ENCODE data around the gene HS6ST3.

Gene HS6ST3

GRCh38 chr13:96751089-96751488 lies 661.2 kb downstream of the HS6ST3 start:
- H3K79me1 ChIP-seq (replicated peaks; ENCODE audit: low read length, poor library complexity, severe bottlenecking): no peaks in the 10 kb centered on the region
- H3K9ac ChIP-seq (ENCODE audit: low read length): no peak overlapping the region
- no peak overlapping the region for H3K23ac ChIP-seq (ENCODE audit: low read length in 2 of 2)
- no peak overlapping the region for H2BK12ac ChIP-seq (ENCODE audit: low read length in 2 of 2)
- H4K8ac ChIP-seq (ENCODE audit: low read length): no peak overlapping the region
- no peak overlapping the region for H2AFZ ChIP-seq (ENCODE audit: low read depth, low read length)
- no peaks in the 10 kb centered on the region for H3K4me1 ChIP-seq (ENCODE audit: control insufficient read depth, insufficient read depth, low read depth, low read length)
- no peak overlapping the region for H3K18ac ChIP-seq (ENCODE audit: low read depth in 1 of 2, low read length in 2 of 2)
- H3K27ac ChIP-seq (ENCODE audit: low read length, poor library complexity, severe bottlenecking): no peak overlapping the region
- no peak overlapping the region for H2BK5ac ChIP-seq (ENCODE audit: low read depth, low read length, poor library complexity, severe bottlenecking)
- no CpG with 5 or more reads among the region's 1 CpG for WGBS
- no peak overlapping the region for H2AK5ac ChIP-seq (ENCODE audit: low read length, severe bottlenecking)
- H3K14ac ChIP-seq (ENCODE audit: low read length in 2 of 2): no peak overlapping the region
- no peak overlapping the region for H2BK15ac ChIP-seq (ENCODE audit: low read depth, poor library complexity, severe bottlenecking)
- no peak for DNase-seq
- no peak overlapping the region for H4K91ac ChIP-seq (ENCODE audit: low read length)
- H3K4ac ChIP-seq (ENCODE audit: low read depth in 1 of 2, low read length in 2 of 2): no peak overlapping the region
- no peaks in the 10 kb centered on the region for H3K27me3 ChIP-seq (ENCODE audit: control insufficient read depth in 1 of 2, insufficient read depth in 1 of 2, low read length in 2 of 2)
- no peaks in the 10 kb centered on the region for H3K36me3 ChIP-seq (ENCODE audit: control insufficient read depth in 1 of 2, insufficient read depth in 2 of 2, low read depth in 1 of 2, low read length in 2 of 2)
- no peak overlapping the region for H3K4me3 ChIP-seq (ENCODE audit: insufficient read depth in 1 of 2, low read depth in 1 of 2, low read length in 2 of 2)
- no peaks in the 10 kb centered on the region for H3K9me3 ChIP-seq (ENCODE audit: control insufficient read depth, low read length)
- no peak overlapping the region for H3K4me2 ChIP-seq (ENCODE audit: low read length, poor library complexity, severe bottlenecking)
- H2BK120ac ChIP-seq (ENCODE audit: low read depth, low read length): no peak overlapping the region

- no peak overlapping the region for H2BK12ac ChIP-seq (ENCODE audit: low read length in 2 of 2)
- no peak overlapping the region for H3K4me3 ChIP-seq (ENCODE audit: insufficient read depth in 1 of 2, low read depth in 1 of 2, low read length in 2 of 2)
- no peaks in the 10 kb centered on the region for H3K4me1 ChIP-seq (ENCODE audit: control insufficient read depth, insufficient read depth, low read depth, low read length)
- no peak overlapping the region for H3K18ac ChIP-seq (ENCODE audit: low read depth in 1 of 2, low read length in 2 of 2)
- H3K79me1 ChIP-seq (replicated peaks; ENCODE audit: low read length, poor library complexity, severe bottlenecking): no peaks in the 10 kb centered on the region
- no peak overlapping the region for H3K9ac ChIP-seq (ENCODE audit: low read length)
- H3K14ac ChIP-seq (ENCODE audit: low read length in 2 of 2): no peak overlapping the region
- H3K9me3 ChIP-seq (ENCODE audit: control insufficient read depth, low read length): no peaks in the 10 kb centered on the region
- H3K27ac ChIP-seq (ENCODE audit: low read length, poor library complexity, severe bottlenecking): no peak overlapping the region
- no peak overlapping the region for H3K4ac ChIP-seq (ENCODE audit: low read depth in 1 of 2, low read length in 2 of 2)
- no peak overlapping the region for H2BK120ac ChIP-seq (ENCODE audit: low read depth, low read length)
- no peaks in the 10 kb centered on the region for H3K27me3 ChIP-seq (ENCODE audit: control insufficient read depth in 1 of 2, insufficient read depth in 1 of 2, low read length in 2 of 2)
- H2BK15ac ChIP-seq (ENCODE audit: low read depth, poor library complexity, severe bottlenecking): no peak overlapping the region
- H3K4me2 ChIP-seq (ENCODE audit: low read length, poor library complexity, severe bottlenecking): no peak overlapping the region
- no peak overlapping the region for H3K23ac ChIP-seq (ENCODE audit: low read length in 2 of 2)
- no peak overlapping the region for H2BK5ac ChIP-seq (ENCODE audit: low read depth, low read length, poor library complexity, severe bottlenecking)
- H2AK5ac ChIP-seq (ENCODE audit: low read length, severe bottlenecking): no peak overlapping the region
- no peak overlapping the region for H2AFZ ChIP-seq (ENCODE audit: low read depth, low read length)
- H4K91ac ChIP-seq (ENCODE audit: low read length): no peak overlapping the region
- peak; percentile 25 for DNase-seq
- H4K8ac ChIP-seq (ENCODE audit: low read length): no peak overlapping the region
- no peaks in the 10 kb centered on the region for H3K36me3 ChIP-seq (ENCODE audit: control insufficient read depth in 1 of 2, insufficient read depth in 2 of 2, low read depth in 1 of 2, low read length in 2 of 2)
Observed at GRCh38 chr13:96762876-96763275, 673.0 kb downstream of the HS6ST3 start.

GRCh38 chr13:96766306-96766705 lies 676.4 kb downstream of the HS6ST3 start:
- H2AK5ac ChIP-seq (ENCODE audit: low read length, severe bottlenecking): no peak overlapping the region
- H4K91ac ChIP-seq (ENCODE audit: low read length): no peak overlapping the region
- no peaks in the 10 kb centered on the region for H3K36me3 ChIP-seq (ENCODE audit: control insufficient read depth in 1 of 2, insufficient read depth in 2 of 2, low read depth in 1 of 2, low read length in 2 of 2)
- no peak overlapping the region for H2AFZ ChIP-seq (ENCODE audit: low read depth, low read length)
- H3K4me2 ChIP-seq (ENCODE audit: low read length, poor library complexity, severe bottlenecking): no peak overlapping the region
- no peaks in the 10 kb centered on the region for H3K4me1 ChIP-seq (ENCODE audit: control insufficient read depth, insufficient read depth, low read depth, low read length)
- no peak overlapping the region for H3K9ac ChIP-seq (ENCODE audit: low read length)
- H3K4ac ChIP-seq (ENCODE audit: low read depth in 1 of 2, low read length in 2 of 2): no peak overlapping the region
- no peak overlapping the region for H2BK5ac ChIP-seq (ENCODE audit: low read depth, low read length, poor library complexity, severe bottlenecking)
- no peak overlapping the region for H3K23ac ChIP-seq (ENCODE audit: low read length in 2 of 2)
- no peak overlapping the region for H3K4me3 ChIP-seq (ENCODE audit: insufficient read depth in 1 of 2, low read depth in 1 of 2, low read length in 2 of 2)
- H3K14ac ChIP-seq (ENCODE audit: low read length in 2 of 2): no peak overlapping the region
- no peaks in the 10 kb centered on the region for H3K79me1 ChIP-seq (replicated peaks; ENCODE audit: low read length, poor library complexity, severe bottlenecking)
- H4K8ac ChIP-seq (ENCODE audit: low read length): no peak overlapping the region
- no peak overlapping the region for H2BK120ac ChIP-seq (ENCODE audit: low read depth, low read length)
- H2BK15ac ChIP-seq (ENCODE audit: low read depth, poor library complexity, severe bottlenecking): no peak overlapping the region
- no peak overlapping the region for H2BK12ac ChIP-seq (ENCODE audit: low read length in 2 of 2)
- H3K27me3 ChIP-seq (ENCODE audit: control insufficient read depth in 1 of 2, insufficient read depth in 1 of 2, low read length in 2 of 2): no peaks in the 10 kb centered on the region
- no peak for DNase-seq
- 69% methylated on average over 3 of the region's 3 CpGs for WGBS
- H3K18ac ChIP-seq (ENCODE audit: low read depth in 1 of 2, low read length in 2 of 2): no peak overlapping the region
- H3K27ac ChIP-seq (ENCODE audit: low read length, poor library complexity, severe bottlenecking): no peak overlapping the region
- no peaks in the 10 kb centered on the region for H3K9me3 ChIP-seq (ENCODE audit: control insufficient read depth, low read length)

GRCh38 chr13:96768524-96768923 lies 678.6 kb downstream of the HS6ST3 start:
- H3K27me3 ChIP-seq (ENCODE audit: control insufficient read depth in 1 of 2, insufficient read depth in 1 of 2, low read length in 2 of 2): no peaks in the 10 kb centered on the region
- H3K4me3 ChIP-seq (ENCODE audit: insufficient read depth in 1 of 2, low read depth in 1 of 2, low read length in 2 of 2): no peak overlapping the region
- H2BK5ac ChIP-seq (ENCODE audit: low read depth, low read length, poor library complexity, severe bottlenecking): no peak overlapping the region
- 21% methylated on average over 6 of the region's 6 CpGs for WGBS
- H3K9ac ChIP-seq (ENCODE audit: low read length): no peak overlapping the region
- H2BK15ac ChIP-seq (ENCODE audit: low read depth, poor library complexity, severe bottlenecking): no peak overlapping the region
- peak; percentile 48 for DNase-seq
- no peak overlapping the region for H2BK12ac ChIP-seq (ENCODE audit: low read length in 2 of 2)
- no peaks in the 10 kb centered on the region for H3K79me1 ChIP-seq (replicated peaks; ENCODE audit: low read length, poor library complexity, severe bottlenecking)
- H3K9me3 ChIP-seq (ENCODE audit: control insufficient read depth, low read length): no peaks in the 10 kb centered on the region
- no peak overlapping the region for H4K91ac ChIP-seq (ENCODE audit: low read length)
- H3K4me2 ChIP-seq (ENCODE audit: low read length, poor library complexity, severe bottlenecking): no peak overlapping the region
- no peak overlapping the region for H3K23ac ChIP-seq (ENCODE audit: low read length in 2 of 2)
- H3K4me1 ChIP-seq (ENCODE audit: control insufficient read depth, insufficient read depth, low read depth, low read length): no peaks in the 10 kb centered on the region
- no peak overlapping the region for H2AFZ ChIP-seq (ENCODE audit: low read depth, low read length)
- H2BK120ac ChIP-seq (ENCODE audit: low read depth, low read length): no peak overlapping the region
- H3K4ac ChIP-seq (ENCODE audit: low read depth in 1 of 2, low read length in 2 of 2): no peak overlapping the region
- H4K8ac ChIP-seq (ENCODE audit: low read length): no peak overlapping the region
- H3K14ac ChIP-seq (ENCODE audit: low read length in 2 of 2): no peak overlapping the region
- no peaks in the 10 kb centered on the region for H3K36me3 ChIP-seq (ENCODE audit: control insufficient read depth in 1 of 2, insufficient read depth in 2 of 2, low read depth in 1 of 2, low read length in 2 of 2)
- peak overlapping the region in 1 of 2 experiments; percentile 41 for H3K18ac ChIP-seq (ENCODE audit: low read depth in 1 of 2, low read length in 2 of 2)
- H2AK5ac ChIP-seq (ENCODE audit: low read length, severe bottlenecking): no peak overlapping the region
- no peak overlapping the region for H3K27ac ChIP-seq (ENCODE audit: low read length, poor library complexity, severe bottlenecking)
